ENCODE measurements around the gene TNS3. TPM values are rescaled to one million over a fixed set of nuclear protein-coding genes. Genes with fewer than 3 reads are reported as not detected.

Gene TNS3
- total and polyA plus RNA-seq, 10 donors, result 17.7 to 247 (median 147) TPM

DNA sequence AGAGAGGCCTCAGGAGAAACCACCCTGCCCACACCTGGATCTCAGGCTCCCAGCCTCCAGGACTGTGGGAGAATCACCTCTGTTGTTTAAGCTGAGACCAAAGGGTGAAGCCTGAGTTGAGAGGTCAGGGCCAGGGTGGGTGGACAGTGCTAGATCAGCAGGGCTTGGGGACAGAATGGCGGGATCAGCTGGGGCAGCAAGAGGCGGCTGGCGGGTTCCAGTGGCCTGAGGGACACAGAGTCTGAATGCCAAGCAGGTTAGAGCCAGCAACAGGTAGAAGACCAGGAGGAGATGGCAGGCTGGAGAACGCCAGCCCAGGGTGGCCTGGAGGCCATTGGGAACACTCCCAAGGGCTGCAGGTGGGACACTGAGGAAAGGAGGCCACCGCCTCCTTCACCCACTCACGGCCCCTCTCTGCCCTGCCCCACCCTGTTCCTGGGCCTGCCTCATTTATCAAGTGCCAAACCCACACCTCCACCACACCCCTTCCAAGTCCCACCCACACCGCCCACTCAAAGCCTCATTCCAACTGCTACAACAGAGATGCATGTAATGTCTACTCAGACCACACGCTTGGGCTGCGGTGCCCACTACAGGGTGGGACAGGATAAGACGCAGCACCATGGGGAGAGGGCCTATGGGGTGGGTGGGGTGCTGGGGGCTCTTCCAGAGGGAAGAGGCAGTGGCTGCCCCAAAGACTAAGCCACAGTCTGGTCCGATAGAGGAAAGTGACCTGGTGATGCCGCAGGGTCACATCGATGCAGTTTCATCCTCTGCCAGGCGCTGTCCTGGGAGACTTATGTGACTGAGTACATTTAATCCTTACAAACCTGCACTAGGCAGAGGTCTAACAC lies 173.9 kb downstream of the TNS3 start:
- Histone ChIP-seq H3K36me3 (peaks cover 0 to 100% (median 30%) of the 10 kb centered on the region in 6 donors), H3K27ac (peak overlapping the region in 1 of 8 donors; percentile 38), H3K4me3 (no peak overlapping the region), H3K4me1 (peaks cover 0 to 23% (median 8%) of the 10 kb centered on the region in 6 donors), H3K27me3 (replicated peaks in 1 of 7) (no peaks in the 10 kb centered on the region), H3K9me3 (no peaks in the 10 kb centered on the region)
- DNase-seq, result peak; percentile 66
- intact Hi-C loops (cut with DNase I; ENCODE audit: low total_unique reads), result no loop called here
- WGBS, 5 donors, result 93 to 97% (median 96%) methylated on average over 14 of the region's 14 CpGs
- TF ChIP-seq POLR2AphosphoS5 (IDR thresholded peaks at IDR 0.05), result peak in 1 of 3 donors; percentile 6
- no peak for TF ChIP-seq POLR2A (IDR thresholded peaks at IDR 0.05)

- intact Hi-C loops (cut with DNase I; ENCODE audit: low total_unique reads), result no loop called here
- WGBS, 5 donors, result 87 to 94% (median 91%) methylated on average over 13 of the region's 13 CpGs
- Histone ChIP-seq H3K27me3 (replicated peaks in 1 of 7) (no peaks in the 10 kb centered on the region), H3K4me3 (no peak overlapping the region), H3K4me1 (peaks cover 0 to 23% (median 8%) of the 10 kb centered on the region in 6 donors), H3K27ac (peak overlapping the region in 3 of 8 donors; percentile 26 to 45 (median 39)), H3K36me3 (peaks cover 0 to 100% (median 32%) of the 10 kb centered on the region in 6 donors), H3K9me3 (no peaks in the 10 kb centered on the region)
- TF ChIP-seq POLR2AphosphoS5 (IDR thresholded peaks at IDR 0.05), result peak in 1 of 3 donors; percentile 32
- TF ChIP-seq, protein P1, sequence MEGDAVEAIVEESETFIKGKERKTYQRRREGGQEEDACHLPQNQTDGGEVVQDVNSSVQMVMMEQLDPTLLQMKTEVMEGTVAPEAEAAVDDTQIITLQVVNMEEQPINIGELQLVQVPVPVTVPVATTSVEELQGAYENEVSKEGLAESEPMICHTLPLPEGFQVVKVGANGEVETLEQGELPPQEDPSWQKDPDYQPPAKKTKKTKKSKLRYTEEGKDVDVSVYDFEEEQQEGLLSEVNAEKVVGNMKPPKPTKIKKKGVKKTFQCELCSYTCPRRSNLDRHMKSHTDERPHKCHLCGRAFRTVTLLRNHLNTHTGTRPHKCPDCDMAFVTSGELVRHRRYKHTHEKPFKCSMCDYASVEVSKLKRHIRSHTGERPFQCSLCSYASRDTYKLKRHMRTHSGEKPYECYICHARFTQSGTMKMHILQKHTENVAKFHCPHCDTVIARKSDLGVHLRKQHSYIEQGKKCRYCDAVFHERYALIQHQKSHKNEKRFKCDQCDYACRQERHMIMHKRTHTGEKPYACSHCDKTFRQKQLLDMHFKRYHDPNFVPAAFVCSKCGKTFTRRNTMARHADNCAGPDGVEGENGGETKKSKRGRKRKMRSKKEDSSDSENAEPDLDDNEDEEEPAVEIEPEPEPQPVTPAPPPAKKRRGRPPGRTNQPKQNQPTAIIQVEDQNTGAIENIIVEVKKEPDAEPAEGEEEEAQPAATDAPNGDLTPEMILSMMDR (IDR thresholded peaks at IDR 0.05 in 8 of 11, conservative IDR thresholded peaks at IDR 0.05 in 3 of 11), result no peak
- TF ChIP-seq POLR2A (IDR thresholded peaks at IDR 0.05), result no peak
- no peak for DNase-seq
Observed at GRCh38 chr7:47407136-47407535, 174.8 kb downstream of the TNS3 start.

DNA sequence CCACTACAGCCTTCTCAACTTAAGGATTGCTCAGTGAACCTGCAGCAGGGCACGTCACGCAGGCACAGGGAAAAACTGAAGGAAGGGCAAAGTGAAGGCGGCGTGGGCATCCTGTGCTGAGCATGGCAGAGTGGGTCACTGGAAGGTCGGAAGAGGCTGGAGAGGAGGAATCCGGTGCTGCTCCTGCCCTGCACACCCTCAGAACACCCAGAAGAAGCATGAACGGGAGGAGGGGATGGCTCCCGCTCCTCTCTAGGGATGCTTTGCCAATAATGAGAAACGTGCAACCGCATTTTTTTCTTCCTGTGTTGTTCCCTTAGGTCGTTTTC lies 175.1 kb downstream of the TNS3 start:
- TF ChIP-seq, protein P1 (IDR thresholded peaks at IDR 0.05 in 8 of 11, conservative IDR thresholded peaks at IDR 0.05 in 3 of 11), result no peak
- TF ChIP-seq POLR2AphosphoS5 (IDR thresholded peaks at IDR 0.05), result peak in 1 of 3 donors; percentile 2
- peak overlapping the region in 4 of 8 donors; percentile 26 to 45 (median 42) for H3K27ac ChIP-seq
- DNase-seq, result no peak
- intact Hi-C loops (cut with DNase I; ENCODE audit: low total_unique reads), result no loop called here
- H3K36me3 ChIP-seq, result peaks cover 0 to 100% (median 31%) of the 10 kb centered on the region in 6 donors
- no peaks in the 10 kb centered on the region for H3K9me3 ChIP-seq
- H3K4me1 ChIP-seq, result peaks cover 0 to 23% (median 8%) of the 10 kb centered on the region in 6 donors
- no peaks in the 10 kb centered on the region for H3K27me3 ChIP-seq (replicated peaks in 1 of 7)
- 70 to 87% (median 80%) methylated on average over 11 of the region's 11 CpGs for WGBS, 5 donors
- H3K4me3 ChIP-seq, result no peak overlapping the region

GRCh38 chr7:47405921-47406800 lies 175.8 kb downstream of the TNS3 start:
- no peak for TF ChIP-seq POLR2A (IDR thresholded peaks at IDR 0.05)
- TF ChIP-seq, protein P1 (IDR thresholded peaks at IDR 0.05 in 8 of 11, conservative IDR thresholded peaks at IDR 0.05 in 3 of 11), result no peak
- TF ChIP-seq POLR2AphosphoS5 (IDR thresholded peaks at IDR 0.05), result peak in 2 of 3 donors; percentile 11 to 65
- H3K4me3 ChIP-seq, result no peak overlapping the region
- H3K9me3 ChIP-seq, result no peaks in the 10 kb centered on the region
- peaks cover 0 to 23% (median 8%) of the 10 kb centered on the region in 6 donors for H3K4me1 ChIP-seq
- H3K27me3 ChIP-seq (replicated peaks in 1 of 7), result no peaks in the 10 kb centered on the region
- intact Hi-C loops (cut with DNase I; ENCODE audit: low total_unique reads), result no loop called here
- DNase-seq, result no peak
- H3K36me3 ChIP-seq, result peaks cover 0 to 100% (median 31%) of the 10 kb centered on the region in 6 donors
- WGBS, 5 donors, result 62 to 83% (median 75%) methylated on average over 11 to 13 of the region's 13 CpGs
- peak overlapping the region in 6 of 8 donors; percentile 5 to 45 (median 32) for H3K27ac ChIP-seq

Measured in spleen (tissue), 11 donors.